Neural progenitor cell (in vitro differentiated cells): ENCODE measurements around the gene TWF1.

Experiments used
- EZH2 ChIP-seq: fragments of 200-600 bp; sonication (generic); IDR thresholded peaks from 2 replicates; pipeline ENCODE4 v1.6.1; 2017; ENCODE audit warnings: antibody characterized with exemption, mild to moderate bottlenecking, moderate library complexity
- EZH2phosphoT487 ChIP-seq: fragments of 200-600 bp; sonication (generic); IDR thresholded peaks from 2 replicates; pipeline ENCODE4 v1.6.1; 2017; ENCODE audit warnings: antibody characterized with exemption
- TF ChIP-seq, protein P1 (sequence below): fragments of 200-600 bp; sonication (generic); IDR thresholded peaks from 2 replicates; pipeline ENCODE4 v1.5.1; 2017; ENCODE audit warnings: antibody characterized with exemption, mild to moderate bottlenecking

DNA sequence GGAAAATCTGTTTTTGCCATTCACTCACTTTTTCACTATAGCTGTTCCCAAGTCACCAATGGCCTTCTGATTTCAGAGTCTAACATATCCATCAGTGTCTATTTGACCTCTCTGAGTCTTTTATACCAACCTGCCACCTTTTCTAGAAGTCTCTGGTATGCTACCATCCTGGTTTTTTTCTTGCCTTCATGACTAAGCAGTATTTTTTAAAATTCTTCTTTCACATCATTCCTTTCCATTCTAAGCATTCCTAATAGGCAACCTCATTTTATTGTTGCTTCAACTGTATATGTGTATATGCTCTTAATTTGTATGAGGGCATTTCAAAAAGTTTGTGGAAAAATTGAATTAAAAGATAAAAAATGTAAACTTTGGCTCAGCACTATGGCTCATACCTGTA is 42.3 kb downstream of the TWF1 start:
- TF ChIP-seq, protein P1, sequence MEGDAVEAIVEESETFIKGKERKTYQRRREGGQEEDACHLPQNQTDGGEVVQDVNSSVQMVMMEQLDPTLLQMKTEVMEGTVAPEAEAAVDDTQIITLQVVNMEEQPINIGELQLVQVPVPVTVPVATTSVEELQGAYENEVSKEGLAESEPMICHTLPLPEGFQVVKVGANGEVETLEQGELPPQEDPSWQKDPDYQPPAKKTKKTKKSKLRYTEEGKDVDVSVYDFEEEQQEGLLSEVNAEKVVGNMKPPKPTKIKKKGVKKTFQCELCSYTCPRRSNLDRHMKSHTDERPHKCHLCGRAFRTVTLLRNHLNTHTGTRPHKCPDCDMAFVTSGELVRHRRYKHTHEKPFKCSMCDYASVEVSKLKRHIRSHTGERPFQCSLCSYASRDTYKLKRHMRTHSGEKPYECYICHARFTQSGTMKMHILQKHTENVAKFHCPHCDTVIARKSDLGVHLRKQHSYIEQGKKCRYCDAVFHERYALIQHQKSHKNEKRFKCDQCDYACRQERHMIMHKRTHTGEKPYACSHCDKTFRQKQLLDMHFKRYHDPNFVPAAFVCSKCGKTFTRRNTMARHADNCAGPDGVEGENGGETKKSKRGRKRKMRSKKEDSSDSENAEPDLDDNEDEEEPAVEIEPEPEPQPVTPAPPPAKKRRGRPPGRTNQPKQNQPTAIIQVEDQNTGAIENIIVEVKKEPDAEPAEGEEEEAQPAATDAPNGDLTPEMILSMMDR: no peak
- TF ChIP-seq EZH2phosphoT487 (no peak), EZH2 (no peak)
